ENCODE data around the gene TBX15.

Gene TBX15

DNA sequence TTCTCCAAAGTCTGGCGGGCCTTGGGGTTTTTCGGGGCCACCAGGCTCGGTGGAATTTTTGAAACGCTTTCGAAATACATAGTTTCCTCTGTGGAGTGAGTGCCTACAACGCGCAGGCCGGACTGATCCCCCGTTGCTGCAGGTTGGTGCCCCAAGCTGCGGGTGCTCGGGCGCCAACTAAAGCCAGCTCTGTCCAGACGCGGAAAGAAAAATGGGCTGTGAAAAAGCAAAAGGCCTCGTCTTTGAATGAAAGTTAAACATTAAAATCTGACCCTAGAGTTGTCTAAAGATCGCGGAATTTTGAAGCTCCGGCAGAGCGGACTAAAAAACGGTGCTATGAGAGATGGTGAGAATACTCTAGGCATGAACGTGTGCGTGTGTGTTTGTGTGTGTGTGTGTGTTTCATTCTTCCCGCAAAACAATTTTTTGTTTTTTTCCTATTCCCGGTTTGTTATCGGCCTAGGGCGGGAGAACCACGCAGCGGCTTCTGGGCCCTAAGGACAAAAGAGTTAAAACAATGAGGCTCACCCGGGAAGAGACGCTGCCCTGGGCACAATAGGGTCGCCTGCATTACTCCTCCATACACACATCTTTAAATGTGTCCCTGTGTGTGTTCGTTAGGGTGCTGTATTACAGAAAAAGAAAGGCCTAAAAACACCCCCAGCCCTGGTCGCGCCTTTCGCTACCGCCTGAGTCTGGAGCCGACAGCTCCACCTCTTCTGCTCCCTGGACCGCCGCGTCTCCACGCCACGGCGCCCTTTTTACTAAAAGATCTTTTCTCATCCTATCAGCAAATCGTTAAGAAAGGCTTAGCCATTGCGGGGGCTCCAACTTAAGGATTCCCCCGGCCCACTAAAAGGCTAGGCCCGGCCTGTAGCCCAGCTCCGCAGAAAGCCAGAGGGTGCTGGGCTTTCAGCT is 3.2 kb downstream of the TBX15 start:
- DNase-seq = no peak

DNA sequence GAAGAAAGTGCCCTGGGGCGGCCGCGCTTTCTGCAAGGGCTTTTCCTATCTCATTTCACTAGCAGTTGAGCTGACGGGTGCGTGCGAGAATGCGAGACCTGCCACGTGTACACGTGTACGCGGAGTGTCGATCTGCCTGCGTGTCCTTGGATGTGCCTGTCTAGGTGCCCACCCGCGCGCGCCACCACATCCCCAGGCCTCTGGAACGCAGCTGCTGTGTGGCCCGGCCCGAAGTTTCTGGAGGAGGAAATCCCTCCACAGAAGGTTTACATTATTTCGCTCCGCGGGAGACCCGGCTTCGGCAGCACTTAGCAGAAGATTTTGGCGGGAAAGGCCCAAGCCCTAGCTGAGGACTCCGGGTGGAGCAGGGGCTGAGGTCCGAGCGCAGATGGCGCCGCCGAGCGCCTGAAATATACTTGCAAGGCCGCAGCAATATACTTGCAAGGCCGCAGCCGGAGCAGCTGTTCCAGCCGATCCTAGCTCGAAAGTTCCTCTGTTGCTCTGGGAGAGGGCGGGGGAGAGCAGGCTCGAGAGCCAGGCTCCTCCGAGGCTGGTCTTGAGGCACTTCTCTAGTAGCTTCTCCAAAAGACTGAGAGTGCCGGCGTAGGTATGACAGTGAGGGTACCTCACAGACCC is 3.9 kb downstream of the TBX15 start:
- no peak for DNase-seq

DNA sequence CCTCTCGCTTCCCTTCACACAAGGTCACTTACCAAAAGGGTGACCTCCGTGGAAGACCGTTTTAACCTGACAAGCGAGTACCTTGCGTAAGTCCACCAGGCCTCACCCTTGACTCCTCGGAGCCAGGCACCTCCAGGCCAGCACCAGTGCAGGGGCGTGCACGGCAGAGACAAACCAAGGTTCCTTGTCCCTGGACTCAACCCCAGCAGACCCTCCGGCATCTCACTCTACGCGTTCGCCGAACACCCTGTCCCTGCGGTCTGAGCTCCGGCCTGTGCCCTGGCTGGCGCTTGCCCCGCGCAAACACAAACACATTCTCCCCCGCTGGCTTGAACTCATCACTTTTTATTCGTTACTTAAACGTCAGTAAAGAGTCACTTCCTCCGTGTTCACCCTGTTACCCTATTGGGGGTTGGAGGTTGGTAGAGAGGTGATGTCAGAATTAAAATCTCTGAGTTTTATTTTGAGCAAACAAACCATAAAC is 4.5 kb downstream of the TBX15 start:
- DNase-seq = no peak

DNA sequence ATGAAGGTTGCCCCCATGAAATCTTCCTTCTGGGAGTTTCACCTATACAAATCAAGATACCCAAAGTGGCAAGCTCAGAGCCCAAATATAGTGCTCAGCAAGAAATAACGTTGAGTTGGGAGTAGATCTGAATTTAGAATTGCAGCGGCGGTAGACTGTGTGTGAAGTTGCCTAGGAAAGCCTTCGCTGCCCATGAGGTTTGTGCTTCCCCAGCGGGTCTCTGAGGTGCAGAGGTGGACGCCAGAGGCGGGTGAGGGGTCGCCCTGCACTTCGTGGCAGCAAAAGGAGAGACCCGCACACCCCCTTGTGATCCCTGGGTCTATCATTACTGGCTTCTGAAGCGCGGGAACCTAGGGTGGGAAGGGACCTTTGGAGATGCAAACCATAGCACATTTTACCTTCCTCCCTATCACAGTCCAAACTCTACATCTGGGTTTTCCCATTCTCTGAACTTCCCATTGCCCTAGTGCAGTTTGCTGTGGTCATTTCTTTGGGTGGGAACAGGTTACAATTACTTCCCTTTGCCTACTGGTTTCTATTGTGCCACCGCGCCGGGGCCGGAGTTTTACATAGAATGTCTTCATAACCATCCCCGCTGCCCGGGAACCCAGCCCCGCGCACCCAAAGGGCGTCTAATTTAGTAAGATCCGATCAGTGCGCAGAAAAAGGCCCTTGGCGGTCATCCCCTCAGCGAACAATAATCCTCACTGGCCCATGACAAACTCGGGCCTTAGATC is 5.2 kb downstream of the TBX15 start:
- no peak for DNase-seq

DNA sequence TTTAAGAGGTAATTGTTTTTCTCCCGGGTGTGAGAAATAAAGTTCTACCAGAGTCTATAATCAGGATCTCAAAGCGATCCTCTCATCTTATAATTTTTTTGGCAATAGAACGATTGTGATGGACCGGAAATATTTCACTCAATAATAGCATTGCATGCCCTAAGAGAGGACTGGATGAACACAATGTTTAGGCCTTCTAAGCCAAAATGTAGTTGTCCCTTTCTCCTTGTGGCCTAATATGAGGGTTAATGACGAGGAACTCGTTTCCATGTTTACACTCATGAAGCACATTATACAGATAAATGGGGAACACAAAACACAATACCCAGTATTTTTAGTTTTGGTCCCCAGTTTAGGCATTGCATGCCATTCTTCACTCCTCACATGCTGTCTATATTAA is 5.9 kb downstream of the TBX15 start:
- no peak for DNase-seq

DNA sequence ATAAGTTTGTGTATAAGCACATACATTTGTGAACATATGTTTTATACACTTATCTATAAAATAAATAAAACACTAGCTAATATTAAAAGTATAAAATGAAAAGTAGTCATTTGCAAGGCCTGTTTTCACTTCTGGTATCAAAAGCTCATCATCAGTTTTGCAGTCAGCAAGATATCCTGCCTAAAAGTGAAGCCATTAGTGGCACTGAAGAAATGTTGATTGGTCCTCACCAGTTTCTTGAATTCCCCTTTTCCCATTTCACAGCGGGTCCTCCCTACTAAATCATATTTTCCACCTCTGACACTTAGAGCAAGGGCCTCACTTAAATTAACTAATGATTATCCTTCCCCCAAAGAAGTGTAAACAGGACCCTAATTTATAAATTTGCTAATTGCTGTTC is 6.7 kb downstream of the TBX15 start:
- DNase-seq = no peak

DNA sequence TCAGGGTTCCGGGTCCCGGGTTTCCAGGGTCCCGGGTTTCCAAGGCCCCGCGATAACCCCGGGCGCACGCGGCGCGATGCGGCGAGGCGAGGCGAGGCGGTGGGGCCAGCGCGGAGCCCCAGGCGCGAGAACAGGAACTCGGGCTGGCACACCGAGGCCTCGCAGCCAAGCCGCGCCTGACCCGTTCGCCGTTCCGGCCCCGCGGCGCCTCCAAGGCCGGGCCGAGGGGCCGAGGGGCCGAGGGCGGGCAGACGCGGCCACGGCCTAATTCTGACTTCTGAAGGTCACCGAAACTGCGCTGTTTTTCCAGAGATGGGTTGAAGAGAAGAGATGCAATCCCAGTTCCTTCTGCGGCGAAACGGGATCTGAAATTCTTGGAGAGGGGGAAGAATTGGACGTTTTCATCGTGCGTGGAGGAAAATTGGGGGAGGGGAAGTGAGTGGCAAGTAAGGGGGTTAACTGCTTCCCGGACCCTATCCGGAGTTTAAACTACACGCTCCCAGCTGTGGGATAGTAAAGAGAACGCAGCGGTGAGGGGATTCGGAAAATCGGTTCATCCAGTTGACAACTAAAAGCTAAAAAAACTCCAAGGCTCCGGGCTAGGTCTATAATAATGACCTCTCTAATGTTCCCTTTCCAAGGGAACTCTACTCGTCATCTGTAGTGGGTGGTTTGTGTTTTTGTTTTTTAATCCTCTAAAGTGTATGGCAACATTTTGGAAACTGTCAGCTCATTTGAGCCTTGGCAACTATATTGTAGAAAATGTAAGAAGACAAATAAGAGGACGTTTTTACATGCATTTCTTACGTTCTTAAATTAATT is 8.2 kb downstream of the TBX15 start:
- no peak for DNase-seq

DNA sequence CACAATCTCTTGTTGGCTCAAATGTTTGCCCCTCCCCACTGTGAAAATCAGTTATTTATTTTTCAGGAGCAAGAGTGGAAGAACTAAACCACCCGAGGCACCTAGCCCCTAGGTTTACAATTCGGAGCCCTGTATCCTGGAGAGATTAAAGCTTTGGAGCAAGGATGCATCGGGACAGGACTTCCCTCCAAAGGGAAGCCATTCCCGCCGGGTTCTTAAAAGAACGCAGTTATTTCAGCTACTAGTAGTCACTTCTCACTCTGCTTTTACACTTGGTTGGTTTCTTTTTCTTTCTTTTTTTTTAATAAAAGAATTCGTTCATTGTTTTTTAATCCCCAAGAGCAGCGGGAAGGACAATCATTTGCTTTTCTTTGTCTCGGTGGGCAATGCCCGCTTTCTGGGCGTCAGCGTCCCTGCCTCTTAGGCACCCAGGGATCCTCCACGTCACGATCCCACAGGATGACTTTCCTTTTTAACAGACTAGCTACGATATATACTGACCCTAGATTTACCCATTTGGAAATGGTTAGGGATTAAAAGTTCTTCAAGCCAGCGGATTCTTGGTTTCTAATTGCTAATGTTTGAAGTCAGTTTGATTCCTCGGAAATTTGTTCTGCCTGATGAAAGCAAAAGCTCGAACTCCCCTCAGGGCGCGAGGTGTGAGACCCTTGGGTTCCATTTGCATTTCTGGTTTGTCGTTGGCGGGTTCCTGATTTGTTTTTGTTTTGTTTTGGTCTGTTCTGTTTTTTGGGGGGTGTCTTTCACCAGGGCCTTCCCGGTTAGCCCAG is 9.0 kb downstream of the TBX15 start:
- no peak for DNase-seq

DNA sequence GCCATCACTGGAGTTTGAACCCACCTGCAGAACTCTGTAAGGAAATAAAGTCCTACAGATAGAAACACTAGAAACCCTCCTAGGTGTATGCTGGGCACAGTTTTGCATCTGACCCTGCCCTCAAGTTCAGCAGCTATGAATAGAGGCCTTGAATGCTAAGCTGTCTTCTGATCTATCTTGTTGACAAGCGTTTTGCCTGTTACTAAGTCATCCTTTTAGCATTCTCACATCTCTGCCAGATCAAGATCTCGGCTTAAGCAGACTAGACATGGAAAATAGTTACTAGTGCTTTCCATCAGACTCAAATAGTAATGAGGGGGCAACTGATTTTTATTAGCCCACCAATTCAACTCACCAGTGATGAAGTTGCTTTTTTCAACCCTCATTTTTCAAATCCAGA is 10.5 kb downstream of the TBX15 start:
- DNase-seq = no peak

DNA sequence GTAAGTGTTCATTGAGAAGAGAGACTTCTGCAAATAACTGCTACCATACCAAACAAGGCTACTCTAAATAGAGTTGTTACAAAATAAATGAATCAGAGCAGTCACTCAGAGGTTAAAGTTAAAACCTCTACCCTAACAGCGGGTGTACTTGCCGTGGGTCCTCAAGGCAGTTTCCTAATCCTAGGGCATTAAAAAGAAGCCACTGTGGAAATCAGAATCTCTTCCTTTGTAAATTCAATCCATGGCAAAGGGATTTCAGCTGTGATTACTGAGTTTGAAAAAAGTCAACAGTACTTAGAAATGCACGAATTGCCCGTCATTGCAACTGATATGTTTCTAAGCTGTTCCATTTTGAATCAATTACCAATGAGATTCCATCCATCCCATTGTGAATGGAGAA is 13.5 kb downstream of the TBX15 start:
- no peak for DNase-seq

DNA sequence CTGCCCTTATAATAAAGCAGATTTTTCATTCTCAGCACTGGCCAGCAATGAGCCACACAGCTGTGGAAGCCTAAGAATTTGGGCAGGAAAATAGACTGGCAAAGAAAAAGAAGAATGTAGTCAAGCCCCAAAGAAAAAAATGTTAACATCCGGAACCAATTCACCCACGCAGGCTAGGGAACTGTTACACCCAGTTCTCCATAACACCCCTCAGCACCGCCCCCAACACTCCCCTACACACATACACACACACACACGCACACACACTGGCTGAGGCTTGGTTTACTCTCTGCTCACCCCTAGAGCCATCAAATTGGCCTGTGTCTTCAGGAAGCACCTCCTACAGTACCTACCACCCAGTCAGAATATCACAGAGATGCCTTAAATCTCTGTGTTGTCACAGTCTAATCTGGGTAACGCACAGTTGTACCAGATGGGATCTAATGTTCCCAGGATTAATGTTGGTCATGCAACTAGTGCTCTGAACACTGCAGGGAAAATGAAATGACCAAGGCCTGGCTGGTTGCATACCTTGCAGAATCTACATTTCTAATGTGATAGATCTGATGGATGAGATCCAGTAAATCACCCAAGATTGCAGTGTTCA is 14.5 kb downstream of the TBX15 start:
- DNase-seq = no peak

DNA sequence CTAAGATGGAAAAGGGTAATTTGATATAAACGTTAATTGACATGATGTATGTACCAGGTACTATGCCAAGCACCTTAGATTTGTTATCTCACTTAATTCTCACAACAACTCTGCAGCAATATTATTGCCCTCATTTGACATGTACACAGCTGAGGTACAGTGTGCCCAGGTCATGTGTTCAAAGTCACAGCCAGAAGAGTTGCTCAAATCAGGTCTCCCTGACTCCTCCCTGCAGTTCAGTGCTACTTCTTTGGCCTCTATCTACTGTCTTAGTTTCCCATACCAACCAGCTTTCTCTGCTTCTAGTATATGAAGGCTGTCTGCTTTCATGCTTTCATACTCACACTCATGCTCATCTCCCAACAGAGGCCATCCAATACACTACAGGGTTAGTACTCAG is 15.1 kb downstream of the TBX15 start:
- no peak for DNase-seq

DNA sequence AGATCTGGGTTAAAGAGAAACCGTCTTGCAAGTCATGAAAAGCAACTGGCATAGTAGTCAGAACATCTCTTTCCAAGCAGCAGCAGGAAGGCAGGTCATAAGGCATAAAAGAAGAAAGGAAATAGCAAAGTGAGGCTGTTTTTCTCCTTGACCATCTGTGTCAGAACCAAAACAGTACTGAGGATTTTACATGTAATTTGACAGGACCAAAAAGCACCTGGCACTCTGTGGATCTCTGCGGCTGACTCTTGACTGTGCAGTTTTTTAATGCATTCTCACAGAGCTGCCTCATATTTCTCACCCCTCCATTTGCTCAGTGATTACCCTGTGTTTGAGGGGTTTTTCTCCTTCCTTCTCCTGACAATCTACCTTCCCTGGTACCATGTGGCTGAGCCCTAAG is 17.7 kb downstream of the TBX15 start:
- DNase-seq = no peak

DNA sequence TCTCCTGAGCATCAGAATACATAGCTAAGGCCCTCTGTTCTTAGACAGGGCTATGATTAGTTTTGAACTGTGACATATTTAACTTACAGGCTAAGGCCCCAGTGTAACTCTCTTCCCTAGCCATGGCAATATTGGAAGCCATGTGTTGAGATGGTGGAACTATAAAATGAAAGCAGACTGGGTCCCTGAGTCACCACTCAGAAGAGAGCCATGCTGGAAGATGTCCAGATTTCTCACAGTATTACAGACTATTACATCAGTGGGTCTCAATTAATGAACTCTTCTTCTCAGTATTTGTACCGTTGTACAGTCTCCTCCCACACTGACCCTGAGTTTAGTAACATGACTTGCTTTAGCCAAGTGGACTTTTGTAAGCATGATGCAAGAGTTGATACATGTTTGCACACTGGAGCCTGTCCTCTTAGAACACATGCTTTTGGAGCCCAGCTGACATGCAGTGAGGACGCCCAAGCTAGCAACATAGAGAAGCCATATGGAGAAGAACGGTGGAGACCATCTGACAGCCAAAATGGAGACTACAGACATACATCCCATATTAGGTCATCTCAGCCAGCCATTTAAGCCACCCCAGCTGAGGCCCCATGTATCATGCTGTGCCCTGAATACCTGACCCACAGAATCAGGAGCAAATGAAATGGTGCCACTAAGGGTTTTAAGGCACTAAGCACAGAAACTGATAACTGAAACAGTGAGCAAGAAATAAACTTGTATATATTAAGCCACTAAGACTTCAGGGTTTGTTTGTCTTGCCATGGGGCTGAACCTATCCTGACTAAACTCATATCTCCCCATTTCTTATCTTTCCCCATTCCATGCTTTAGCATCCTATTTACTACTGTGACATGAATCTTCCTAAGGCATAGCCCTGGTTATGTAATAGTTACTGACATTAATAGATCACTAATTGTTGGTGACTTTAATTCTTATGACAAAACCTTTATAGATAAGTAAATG is 24.4 kb downstream of the TBX15 start:
- no peak for DNase-seq

DNA sequence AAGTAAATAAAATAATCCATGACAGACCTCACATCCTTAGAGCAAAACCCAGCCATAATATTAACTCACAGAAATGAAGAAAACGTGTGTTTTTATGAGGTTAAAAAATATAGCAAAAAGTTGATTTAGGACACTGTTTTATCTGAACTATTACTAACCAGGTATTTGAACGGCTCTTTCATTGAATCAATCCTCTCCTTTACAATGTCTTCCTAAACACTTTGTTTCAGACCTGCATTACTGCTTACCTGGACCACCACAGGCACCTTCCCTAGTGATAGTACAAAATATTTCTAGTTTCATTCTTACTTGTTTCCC is 25.0 kb downstream of the TBX15 start:
- DNase-seq = no peak

DNA sequence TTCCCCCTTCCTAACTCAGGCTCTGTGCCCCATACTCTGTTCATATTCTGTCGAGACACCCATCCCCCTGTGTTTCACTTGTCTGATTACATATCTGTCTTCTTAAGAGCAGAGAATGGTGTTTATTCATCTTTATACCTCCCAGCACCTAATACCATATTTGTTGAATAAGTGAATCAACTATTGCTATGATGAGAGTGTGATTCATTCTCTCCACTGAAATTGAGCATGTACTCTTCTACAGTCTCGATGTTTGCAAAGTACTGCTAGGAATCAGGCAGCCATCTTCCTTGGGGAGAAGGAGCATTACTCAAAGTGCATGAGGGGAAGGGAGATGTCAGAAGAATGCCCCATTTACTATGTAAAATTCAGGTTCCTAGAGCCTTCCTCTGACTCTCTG is 27.0 kb downstream of the TBX15 start:
- no peak for DNase-seq

DNA sequence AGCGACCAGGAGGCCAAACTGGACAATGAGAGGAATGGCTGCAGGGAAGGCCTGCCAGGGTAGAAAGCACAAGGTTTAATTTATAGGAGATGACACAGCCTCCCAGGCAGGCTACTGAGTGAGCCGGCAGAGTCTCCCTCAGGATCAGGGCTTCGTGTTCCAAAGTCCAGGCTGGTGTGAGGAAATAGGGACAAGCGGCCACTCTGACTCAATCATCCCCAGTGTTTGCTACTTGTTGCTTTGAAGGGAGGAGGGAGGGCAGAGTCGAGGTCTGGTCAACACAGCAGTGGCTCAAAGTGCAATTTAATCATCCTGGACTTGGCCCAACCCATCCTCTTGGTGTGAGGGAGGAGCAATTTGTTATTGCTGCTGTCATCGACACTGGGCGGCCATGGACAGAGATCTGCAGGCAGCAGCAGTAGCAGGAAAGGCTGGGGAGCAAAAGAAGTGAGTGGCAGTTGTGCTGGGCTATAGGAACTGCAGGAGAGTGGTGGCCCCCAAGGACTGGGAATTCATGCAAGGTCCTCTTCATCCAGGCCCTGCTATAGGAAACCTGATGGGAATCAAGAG is 27.5 kb downstream of the TBX15 start:
- DNase-seq = no peak

DNA sequence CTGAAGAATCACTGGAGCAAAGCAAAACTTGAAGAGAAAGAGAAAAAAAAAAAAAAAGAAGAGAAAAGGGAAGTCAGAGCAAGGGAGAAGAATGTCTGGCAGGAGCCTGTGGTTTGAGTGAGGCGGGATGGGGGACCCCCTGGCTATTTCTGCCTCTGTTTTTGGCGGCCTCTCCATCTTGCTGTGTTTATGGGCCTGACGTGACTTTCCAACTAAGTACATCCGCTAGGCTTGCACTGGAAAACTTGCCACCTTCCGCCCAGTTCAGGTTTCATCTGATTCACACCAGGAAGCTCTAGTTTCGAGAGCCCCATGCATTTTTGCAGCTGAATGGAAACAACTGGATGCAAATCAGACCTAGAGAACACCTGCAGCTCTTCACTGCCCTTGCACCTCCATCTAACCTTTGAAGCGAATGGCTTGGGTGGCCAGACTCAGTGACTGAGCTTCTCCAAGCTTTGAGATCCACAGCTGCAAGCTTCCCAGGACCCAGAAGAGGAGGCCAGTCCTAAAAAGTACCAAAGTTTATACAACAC is 28.0 kb downstream of the TBX15 start:
- DNase-seq = no peak

DNA sequence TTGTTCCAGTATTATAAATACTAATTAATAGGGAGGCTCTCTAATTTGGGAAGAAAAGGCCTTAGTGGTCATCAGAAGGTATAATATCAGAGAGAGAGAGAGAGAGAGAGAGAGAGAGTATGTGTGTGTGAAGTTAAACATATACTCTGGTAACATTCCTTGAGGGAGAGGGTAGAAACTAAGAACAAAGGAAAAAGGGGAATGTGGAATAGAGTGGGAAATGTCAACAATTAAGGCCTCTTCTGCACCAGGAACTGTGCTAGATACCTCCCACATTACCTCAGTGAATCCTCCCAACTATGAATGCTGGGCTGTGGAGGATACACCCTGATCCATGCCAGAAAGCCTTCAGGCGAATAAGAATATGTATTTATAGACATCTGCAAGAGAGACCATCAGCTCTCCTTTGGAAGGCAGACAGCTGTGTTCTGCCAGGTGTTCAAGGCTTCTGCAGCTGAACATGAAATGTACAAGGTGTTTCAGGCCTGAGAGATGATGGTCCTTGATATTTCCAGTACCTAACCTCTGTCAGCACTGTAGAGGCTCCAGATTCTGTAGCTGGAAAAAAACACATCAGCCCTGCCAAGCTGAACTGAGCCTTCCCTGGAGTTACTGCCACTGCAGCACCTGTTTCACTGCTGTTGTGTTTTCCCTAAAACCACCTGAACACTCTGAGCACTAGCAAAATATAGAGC is 29.1 kb downstream of the TBX15 start:
- DNase-seq = no peak

All from activated T-cell treated with anti-CD3 and anti-CD28 coated beads, Interleukin-2, amount 50 U/mL, for 48 hours (primary cell).